H9 (cell line): Measurements from ENCODE around the gene UBP1. TPM values are rescaled to one million over a fixed set of nuclear protein-coding genes. Genes with fewer than 3 reads are reported as not detected.

Source experiments
- DNase-seq: peaks from one replicate; pipeline ENCODE4 v3.0.0-alpha.2; 2017
- H2AFZ ChIP-seq: one replicate; pipeline ENCODE4 v1.6.1; 2013; ENCODE audit warnings: mild to moderate bottlenecking, low read length, control low read depth, moderate library complexity
- H2AK5ac ChIP-seq: 2 replicates; pipeline ENCODE4 v1.6.1; 2013; ENCODE audit warnings: low read length, control low read depth, mixed read lengths; ENCODE audit not compliant: insufficient read length
- H2BK120ac ChIP-seq: one replicate; pipeline ENCODE4 v1.6.1; 2013; ENCODE audit warnings: low read depth, mild to moderate bottlenecking, low read length, control low read depth, inconsistent platforms; ENCODE audit not compliant: poor library complexity, severe bottlenecking
- H2BK12ac ChIP-seq: 2 replicates; pipeline ENCODE4 v1.6.1; 2013; ENCODE audit warnings: low read length, control low read depth, mixed read lengths, low read depth; ENCODE audit not compliant: insufficient read length
- H2BK15ac ChIP-seq: 2 replicates; pipeline ENCODE4 v1.6.1; 2013; ENCODE audit warnings: low read depth, low read length, control low read depth
- H2BK20ac ChIP-seq: one replicate; pipeline ENCODE4 v1.6.1; 2013; ENCODE audit warnings: low read depth, mild to moderate bottlenecking, low read length, control low read depth, inconsistent platforms; ENCODE audit not compliant: poor library complexity, severe bottlenecking
- H2BK5ac ChIP-seq: 2 replicates; pipeline ENCODE4 v1.6.1; 2013; ENCODE audit warnings: low read length, control low read depth, mixed read lengths; ENCODE audit not compliant: insufficient read length
- H3K14ac ChIP-seq: 2 replicates; pipeline ENCODE4 v1.6.1; 2013; ENCODE audit warnings: low read length, control low read depth; ENCODE audit not compliant: insufficient read depth
- H3K18ac ChIP-seq: 2 replicates; pipeline ENCODE4 v1.6.1; 2013; ENCODE audit warnings: low read depth, mild to moderate bottlenecking, mixed read lengths, low read length, control low read depth; ENCODE audit not compliant: insufficient read length
- H3K23ac ChIP-seq: 2 replicates; pipeline ENCODE4 v1.6.1; 2013; ENCODE audit warnings: low read length, control low read depth, mixed read lengths, low read depth; ENCODE audit not compliant: insufficient read length
- H3K23me2 ChIP-seq: 2 replicates; pipeline ENCODE4 v1.6.1; 2013; ENCODE audit warnings: low read depth, mild to moderate bottlenecking, mixed read lengths, low read length, control low read depth; ENCODE audit not compliant: insufficient read length, poor library complexity, severe bottlenecking
- H3K27ac ChIP-seq: 2 replicates; pipeline ENCODE4 v1.5.1; 2013; ENCODE audit warnings: low read length, control low read depth, mixed read lengths, low read depth; ENCODE audit not compliant: insufficient read length
- H3K27me3 ChIP-seq: 2 replicates; pipeline ENCODE4 v1.6.1; 2013; ENCODE audit warnings: low read length, control low read depth, inconsistent platforms; ENCODE audit not compliant: insufficient read depth
- H3K4ac ChIP-seq: 2 replicates; pipeline ENCODE4 v1.6.1; 2013; ENCODE audit warnings: low read depth, mild to moderate bottlenecking, control low read depth, inconsistent platforms, low read length, moderate library complexity
- H3K4me1 ChIP-seq: 2 replicates; pipeline ENCODE4 v1.6.1; 2013; ENCODE audit warnings: low read length, control low read depth, inconsistent platforms; ENCODE audit not compliant: insufficient read depth
- H3K4me2 ChIP-seq: 2 replicates; pipeline ENCODE4 v1.6.1; 2013; ENCODE audit warnings: low read length, control low read depth, mixed read lengths; ENCODE audit not compliant: insufficient read length, insufficient read depth
- H3K56ac ChIP-seq: 2 replicates; pipeline ENCODE4 v1.6.1; 2013; ENCODE audit warnings: low read depth, mild to moderate bottlenecking, mixed read lengths, low read length, control low read depth; ENCODE audit not compliant: insufficient read length
- H3K79me1 ChIP-seq: 2 replicates; pipeline ENCODE4 v1.6.1; 2013; ENCODE audit warnings: low read depth, mild to moderate bottlenecking, moderate library complexity, low read length, control low read depth, inconsistent platforms; ENCODE audit not compliant: insufficient read depth, poor library complexity, severe bottlenecking
- H3K79me2 ChIP-seq: 2 replicates; pipeline ENCODE4 v1.6.1; 2013; ENCODE audit warnings: low read length, control low read depth, inconsistent platforms; ENCODE audit not compliant: insufficient read depth
- H3K9ac ChIP-seq: 2 replicates; pipeline ENCODE4 v1.6.1; 2013; ENCODE audit warnings: low read length, control low read depth, mixed read lengths; ENCODE audit not compliant: insufficient read length; ENCODE audit errors: extremely low read depth
- H3K9me3 ChIP-seq: one replicate; pipeline ENCODE4 v1.6.1; 2013; ENCODE audit warnings: low read depth, low read length, inconsistent platforms; ENCODE audit not compliant: control insufficient read depth
- H3T11ph ChIP-seq: one replicate; pipeline ENCODE4 v1.6.1; 2013; ENCODE audit warnings: mild to moderate bottlenecking, low read length, control low read depth, inconsistent platforms
- H4K20me1 ChIP-seq: one replicate; pipeline ENCODE4 v1.6.1; 2013; ENCODE audit not compliant: control insufficient read depth, insufficient read length, insufficient read depth
- H4K5ac ChIP-seq: 2 replicates; pipeline ENCODE4 v1.6.1; 2013; ENCODE audit warnings: low read depth, mild to moderate bottlenecking, mixed read lengths, low read length, control low read depth; ENCODE audit not compliant: insufficient read length
- H4K8ac ChIP-seq: replicated peaks from 2 replicates; pipeline ENCODE4 v1.6.1; 2013; ENCODE audit warnings: low read length, control low read depth, mixed read lengths, low read depth; ENCODE audit not compliant: insufficient read length
- H4K91ac ChIP-seq: 2 replicates; pipeline ENCODE4 v1.6.1; 2013; ENCODE audit warnings: low read depth, mild to moderate bottlenecking, moderate library complexity, mixed read lengths, low read length, control low read depth; ENCODE audit not compliant: insufficient read length
- H3K27ac Mint-ChIP-seq, 3 experiments: 2 replicates in 2 of 3; 3 replicates in 1 of 3; pipeline ENCODE4 v1.8.0; 2020 to 2021; ENCODE audit warnings: mixed read lengths in 3 of 3, mild to moderate bottlenecking in 1 of 3, moderate library complexity in 1 of 3
- H3K27me3 Mint-ChIP-seq: 2 replicates; pipeline ENCODE4 v1.8.0; 2021; ENCODE audit warnings: low read depth, mild to moderate bottlenecking, moderate library complexity, mixed read lengths
- H3K36me3 Mint-ChIP-seq, 3 experiments: 2 replicates in 2 of 3; 3 replicates in 1 of 3; pipeline ENCODE4 v1.8.0; 2020 to 2021; ENCODE audit warnings: low read depth in 3 of 3, mixed read lengths in 3 of 3; ENCODE audit not compliant: insufficient read depth in 1 of 3
- H3K4me1 Mint-ChIP-seq, 2 experiments: 2 replicates each; pipeline ENCODE4 v1.8.0; 2020; ENCODE audit warnings: mixed read lengths in 2 of 2
- H3K4me3 Mint-ChIP-seq, 2 experiments: 2 replicates in 1 of 2; 3 replicates in 1 of 2; pipeline ENCODE4 v1.8.0; 2020 to 2021; ENCODE audit warnings: mild to moderate bottlenecking in 2 of 2, mixed read lengths in 2 of 2, moderate library complexity in 1 of 2
- H3K9me3 Mint-ChIP-seq, 2 experiments: 2 replicates in 1 of 2; 3 replicates in 1 of 2; pipeline ENCODE4 v1.8.0; 2020; ENCODE audit warnings: mild to moderate bottlenecking in 2 of 2, mixed read lengths in 2 of 2, moderate library complexity in 1 of 2
- WGBS: extraction: QIAGEN DNeasy Blood & Tissue Kit; methylation state at CpG from one replicate; pipeline ENCODE4 v1.1.7; 2013; ENCODE audit warnings: missing lambda C conversion rate, low lambda C conversion rate, mixed read lengths; ENCODE audit not compliant: insufficient read length; ENCODE audit errors: extremely low coverage; 5-methylcytosine and 5-hydroxymethylcytosine counted together
- total RNA-seq: library from RNA; stranded (reverse); gene quantifications from 2 replicates; pipeline ENCODE4 v1.2.1, GENCODE V29; 2021
- TF ChIP-seq, protein P1 (sequence below): fragments of 200-600 bp; sonication (generic); conservative IDR thresholded peaks from 3 replicates; pipeline ENCODE4 v1.8.0; 2021; ENCODE audit warnings: antibody characterized with exemption, mild to moderate bottlenecking

UBP1 gene
- total RNA-seq, 1 experiment from 2014 or later, result 103 TPM

DNA sequence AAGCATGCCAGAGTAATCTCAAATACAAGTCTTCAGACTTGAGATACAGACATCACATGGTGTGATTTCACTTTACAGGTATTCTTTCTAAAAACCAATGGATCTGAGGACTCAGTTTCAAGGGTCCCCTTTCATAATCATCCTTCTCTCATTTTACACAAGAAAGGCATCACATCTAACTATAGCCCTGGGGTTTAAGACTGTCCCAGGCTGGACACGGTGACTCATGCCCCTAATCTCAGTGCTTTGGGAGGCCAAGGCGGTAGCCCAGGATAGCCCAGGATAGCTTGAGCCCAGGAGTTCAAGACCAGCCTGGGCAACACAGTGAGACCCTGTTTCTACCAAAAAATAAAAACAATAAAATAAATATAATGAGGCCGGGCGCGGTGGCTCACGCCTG is 36.4 kb downstream of the UBP1 start:
- no peak overlapping the region for H3K27ac Mint-ChIP-seq
- H3K9ac ChIP-seq, result no peak overlapping the region
- no peaks in the 10 kb centered on the region; the same call in 1 of the 2 replicates for H3K27me3 Mint-ChIP-seq
- no peaks in the 10 kb centered on the region for H3K4me1 ChIP-seq
- H2BK20ac ChIP-seq, result no peak overlapping the region
- H2BK15ac ChIP-seq, result no peak overlapping the region
- no peaks in the 10 kb centered on the region for H3K79me2 ChIP-seq
- H3K56ac ChIP-seq, result no peak overlapping the region
- WGBS, result no CpG with 5 or more reads among the region's 6 CpGs
- no peak overlapping the region for H2BK5ac ChIP-seq
- no peak overlapping the region for H2BK120ac ChIP-seq
- no peak overlapping the region for H3K4me2 ChIP-seq
- no peaks in the 10 kb centered on the region for H4K20me1 ChIP-seq
- H3K18ac ChIP-seq, result no peak overlapping the region
- H3K27ac ChIP-seq, result no peak overlapping the region
- H4K91ac ChIP-seq, result no peak overlapping the region
- H3K9me3 ChIP-seq, result no peaks in the 10 kb centered on the region
- H2AK5ac ChIP-seq, result no peak overlapping the region
- H3K79me1 ChIP-seq, result no peaks in the 10 kb centered on the region
- H3K36me3 Mint-ChIP-seq, result peaks cover 39 to 87% (median 79%) of the 10 kb centered on the region in 3 experiments
- no peaks in the 10 kb centered on the region for H3K4me1 Mint-ChIP-seq
- no peak overlapping the region for H3K23ac ChIP-seq
- H2BK12ac ChIP-seq, result no peak overlapping the region
- no peaks in the 10 kb centered on the region for H3K23me2 ChIP-seq
- H3K27me3 ChIP-seq, result no peaks in the 10 kb centered on the region
- no peak overlapping the region for H3T11ph ChIP-seq
- TF ChIP-seq, protein P1, sequence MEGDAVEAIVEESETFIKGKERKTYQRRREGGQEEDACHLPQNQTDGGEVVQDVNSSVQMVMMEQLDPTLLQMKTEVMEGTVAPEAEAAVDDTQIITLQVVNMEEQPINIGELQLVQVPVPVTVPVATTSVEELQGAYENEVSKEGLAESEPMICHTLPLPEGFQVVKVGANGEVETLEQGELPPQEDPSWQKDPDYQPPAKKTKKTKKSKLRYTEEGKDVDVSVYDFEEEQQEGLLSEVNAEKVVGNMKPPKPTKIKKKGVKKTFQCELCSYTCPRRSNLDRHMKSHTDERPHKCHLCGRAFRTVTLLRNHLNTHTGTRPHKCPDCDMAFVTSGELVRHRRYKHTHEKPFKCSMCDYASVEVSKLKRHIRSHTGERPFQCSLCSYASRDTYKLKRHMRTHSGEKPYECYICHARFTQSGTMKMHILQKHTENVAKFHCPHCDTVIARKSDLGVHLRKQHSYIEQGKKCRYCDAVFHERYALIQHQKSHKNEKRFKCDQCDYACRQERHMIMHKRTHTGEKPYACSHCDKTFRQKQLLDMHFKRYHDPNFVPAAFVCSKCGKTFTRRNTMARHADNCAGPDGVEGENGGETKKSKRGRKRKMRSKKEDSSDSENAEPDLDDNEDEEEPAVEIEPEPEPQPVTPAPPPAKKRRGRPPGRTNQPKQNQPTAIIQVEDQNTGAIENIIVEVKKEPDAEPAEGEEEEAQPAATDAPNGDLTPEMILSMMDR, result no peak
- no peak overlapping the region for H3K4ac ChIP-seq
- H2AFZ ChIP-seq, result no peak overlapping the region
- no peak overlapping the region for H4K5ac ChIP-seq
- H3K14ac ChIP-seq, result no peak overlapping the region
- H3K4me3 Mint-ChIP-seq, result no peak overlapping the region
- DNase-seq, result no peak
- H4K8ac ChIP-seq, result no peak overlapping the region
- H3K9me3 Mint-ChIP-seq, result no peaks in the 10 kb centered on the region
